Osteocyte (in vitro differentiated cells): ENCODE measurements around the gene COL21A1. TPM values are rescaled to one million over a fixed set of nuclear protein-coding genes. Genes with fewer than 3 reads are reported as not detected.

ENCODE experiments used
- DNase-seq: peaks from one replicate; pipeline ENCODE4 v3.0.0; 2021; ENCODE audit warnings: mixed read lengths; ENCODE audit not compliant: unreplicated experiment; ENCODE audit errors: extremely low spot score
- H3K27ac Mint-ChIP-seq: one replicate; pipeline ENCODE4 v1.8.0; 2021; ENCODE audit warnings: mild to moderate bottlenecking, mixed read lengths; ENCODE audit not compliant: unreplicated experiment
- H3K27me3 Mint-ChIP-seq: one replicate; pipeline ENCODE4 v1.8.0; 2021; ENCODE audit warnings: mixed read lengths; ENCODE audit not compliant: unreplicated experiment
- H3K36me3 Mint-ChIP-seq: one replicate; pipeline ENCODE4 v1.8.0; 2021; ENCODE audit warnings: mixed read lengths; ENCODE audit not compliant: unreplicated experiment
- H3K4me1 Mint-ChIP-seq: one replicate; pipeline ENCODE4 v1.8.0; 2021; ENCODE audit warnings: mixed read lengths; ENCODE audit not compliant: unreplicated experiment
- H3K4me3 Mint-ChIP-seq: one replicate; pipeline ENCODE4 v1.8.0; 2021; ENCODE audit warnings: mild to moderate bottlenecking, moderate library complexity, mixed read lengths; ENCODE audit not compliant: unreplicated experiment
- H3K9me3 Mint-ChIP-seq: one replicate; pipeline ENCODE4 v1.8.0; 2021; ENCODE audit warnings: mixed read lengths; ENCODE audit not compliant: unreplicated experiment
- total RNA-seq: library from RNA; stranded (reverse); gene quantifications from 2 replicates; pipeline ENCODE4 v1.2.1, GENCODE V29; 2021
- TF ChIP-seq, protein P1 (sequence below): fragments of 200-600 bp; sonication (generic); IDR thresholded peaks from 2 replicates; pipeline ENCODE4 v1.5.0; 2021; ENCODE audit warnings: antibody characterized with exemption, mild to moderate bottlenecking, moderate library complexity

COL21A1 gene
- total RNA-seq, 1 donor from 2014 or later: 60.0 TPM

DNA sequence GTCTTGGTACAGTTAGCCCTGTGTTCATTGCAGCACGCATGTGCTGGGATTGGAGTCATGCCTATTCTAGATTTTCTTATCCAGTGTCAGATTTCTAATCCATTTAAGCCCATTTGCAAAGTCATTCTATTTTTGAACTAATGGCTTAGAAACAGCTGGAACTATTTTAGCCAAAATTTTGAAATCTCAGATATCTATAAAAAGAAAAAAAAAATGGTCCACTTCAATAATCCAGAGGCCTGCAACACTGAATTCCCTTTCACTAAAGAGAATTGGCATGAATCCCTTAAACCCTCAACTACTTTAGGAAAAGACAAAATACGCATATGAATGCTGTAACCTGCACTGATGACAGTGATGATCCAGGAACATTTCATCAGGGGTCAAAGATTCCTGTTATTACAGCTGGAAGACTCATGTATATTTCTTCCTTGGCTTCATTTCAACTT, 1.5 kb downstream of the COL21A1 start:
- Mint-ChIP-seq H3K9me3 (no peaks in the 10 kb centered on the region), H3K27ac (peak overlapping the region; percentile 84), H3K4me3 (peak overlapping the region; percentile 80), H3K27me3 (no peaks in the 10 kb centered on the region), H3K36me3 (no peaks in the 10 kb centered on the region), H3K4me1 (peaks cover 66% of the 10 kb centered on the region)
- no peak for DNase-seq
- TF ChIP-seq, protein P1, sequence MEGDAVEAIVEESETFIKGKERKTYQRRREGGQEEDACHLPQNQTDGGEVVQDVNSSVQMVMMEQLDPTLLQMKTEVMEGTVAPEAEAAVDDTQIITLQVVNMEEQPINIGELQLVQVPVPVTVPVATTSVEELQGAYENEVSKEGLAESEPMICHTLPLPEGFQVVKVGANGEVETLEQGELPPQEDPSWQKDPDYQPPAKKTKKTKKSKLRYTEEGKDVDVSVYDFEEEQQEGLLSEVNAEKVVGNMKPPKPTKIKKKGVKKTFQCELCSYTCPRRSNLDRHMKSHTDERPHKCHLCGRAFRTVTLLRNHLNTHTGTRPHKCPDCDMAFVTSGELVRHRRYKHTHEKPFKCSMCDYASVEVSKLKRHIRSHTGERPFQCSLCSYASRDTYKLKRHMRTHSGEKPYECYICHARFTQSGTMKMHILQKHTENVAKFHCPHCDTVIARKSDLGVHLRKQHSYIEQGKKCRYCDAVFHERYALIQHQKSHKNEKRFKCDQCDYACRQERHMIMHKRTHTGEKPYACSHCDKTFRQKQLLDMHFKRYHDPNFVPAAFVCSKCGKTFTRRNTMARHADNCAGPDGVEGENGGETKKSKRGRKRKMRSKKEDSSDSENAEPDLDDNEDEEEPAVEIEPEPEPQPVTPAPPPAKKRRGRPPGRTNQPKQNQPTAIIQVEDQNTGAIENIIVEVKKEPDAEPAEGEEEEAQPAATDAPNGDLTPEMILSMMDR: no peak

DNA sequence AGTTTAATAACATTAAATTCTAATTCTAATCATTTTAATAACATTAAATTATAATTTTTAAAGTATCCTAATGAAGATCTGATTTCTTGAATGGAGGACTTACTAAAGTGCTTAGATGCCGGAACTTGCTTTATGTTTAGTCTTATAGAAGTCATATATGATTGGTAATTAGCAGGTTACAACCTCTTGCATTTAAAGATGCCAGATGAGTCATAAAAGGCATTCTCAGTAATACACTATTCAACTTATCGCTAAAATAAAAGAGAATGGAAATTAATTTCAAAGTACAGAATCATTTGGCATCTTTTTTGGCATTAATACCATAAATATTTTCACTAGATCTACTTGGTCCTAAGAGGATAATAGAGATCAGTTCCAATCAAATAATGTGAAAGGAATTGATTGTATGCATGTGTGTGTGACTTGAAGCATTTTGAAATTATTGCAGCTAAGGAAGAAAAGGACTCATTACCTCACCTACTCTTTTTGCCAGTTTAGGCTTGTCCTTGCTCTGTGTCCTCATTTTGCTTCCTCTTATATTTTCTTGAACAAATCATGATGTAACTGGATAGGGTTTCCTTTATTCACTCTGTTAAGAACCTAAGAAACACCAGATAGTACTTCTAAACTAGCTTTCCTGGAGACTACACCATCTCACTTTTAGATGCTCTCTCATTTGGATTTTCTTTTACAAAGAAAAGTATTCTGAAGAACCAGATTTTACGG, 2.7 kb downstream of the COL21A1 start:
- TF ChIP-seq, protein P1: no peak
- Mint-ChIP-seq H3K27me3 (no peaks in the 10 kb centered on the region), H3K4me3 (peak overlapping the region; percentile 29), H3K4me1 (peaks cover 61% of the 10 kb centered on the region), H3K9me3 (no peaks in the 10 kb centered on the region), H3K36me3 (no peaks in the 10 kb centered on the region), H3K27ac (peak overlapping the region; percentile 84)
- no peak for DNase-seq

DNA sequence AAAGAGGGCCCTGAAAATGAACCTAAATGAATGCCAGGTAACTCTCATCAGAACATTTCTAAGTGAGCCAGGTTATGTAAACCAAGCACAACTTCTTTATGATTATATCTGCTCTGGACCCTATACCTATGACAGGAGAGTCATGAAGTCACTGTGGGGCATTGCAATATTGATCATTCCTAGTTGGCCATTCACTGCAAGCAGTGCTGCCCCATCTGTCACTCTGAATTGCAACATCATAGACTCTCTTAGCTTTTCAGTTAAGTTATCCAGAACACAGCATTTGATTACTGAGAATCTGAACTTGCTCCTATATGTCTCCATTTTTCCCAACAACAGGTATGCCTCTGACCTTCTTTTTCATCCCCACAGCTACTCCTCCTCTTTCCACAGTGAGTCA, 3.3 kb downstream of the COL21A1 start:
- Mint-ChIP-seq H3K27me3 (no peaks in the 10 kb centered on the region), H3K4me3 (no peak overlapping the region), H3K4me1 (peaks cover 61% of the 10 kb centered on the region), H3K9me3 (no peaks in the 10 kb centered on the region), H3K36me3 (no peaks in the 10 kb centered on the region), H3K27ac (no peak overlapping the region)
- TF ChIP-seq, protein P1: no peak
- DNase-seq: no peak

DNA sequence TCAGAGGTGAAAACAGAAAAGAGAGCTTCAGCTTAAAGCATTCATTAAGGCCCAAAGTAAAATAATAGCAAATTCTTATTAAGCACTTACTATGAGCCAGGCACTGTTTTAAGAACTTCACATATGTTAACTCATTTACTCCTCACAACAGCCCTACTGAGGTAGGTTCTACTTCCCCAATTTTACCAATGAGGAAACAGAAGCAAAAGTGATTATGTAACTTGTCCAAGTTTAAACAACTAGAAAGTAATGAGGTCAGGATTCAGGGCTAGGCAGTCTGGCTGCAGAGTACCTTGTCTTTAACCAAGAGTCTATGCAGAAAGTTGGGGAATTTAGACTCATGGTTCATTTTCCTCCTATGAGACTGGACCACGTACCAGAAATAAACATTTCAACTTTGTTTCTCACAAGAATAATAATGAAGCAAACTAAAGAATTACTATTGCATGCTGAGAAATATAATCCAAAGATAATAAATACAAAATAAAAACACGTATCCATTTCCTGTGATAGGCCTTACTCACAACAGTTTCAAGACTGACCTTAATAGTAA, 3.8 kb downstream of the COL21A1 start:
- H3K27me3 Mint-ChIP-seq: no peaks in the 10 kb centered on the region
- H3K36me3 Mint-ChIP-seq: no peaks in the 10 kb centered on the region
- no peak overlapping the region for H3K27ac Mint-ChIP-seq
- no peaks in the 10 kb centered on the region for H3K9me3 Mint-ChIP-seq
- peaks cover 61% of the 10 kb centered on the region for H3K4me1 Mint-ChIP-seq
- TF ChIP-seq, protein P1: no peak
- H3K4me3 Mint-ChIP-seq: no peak overlapping the region
- DNase-seq: no peak

DNA sequence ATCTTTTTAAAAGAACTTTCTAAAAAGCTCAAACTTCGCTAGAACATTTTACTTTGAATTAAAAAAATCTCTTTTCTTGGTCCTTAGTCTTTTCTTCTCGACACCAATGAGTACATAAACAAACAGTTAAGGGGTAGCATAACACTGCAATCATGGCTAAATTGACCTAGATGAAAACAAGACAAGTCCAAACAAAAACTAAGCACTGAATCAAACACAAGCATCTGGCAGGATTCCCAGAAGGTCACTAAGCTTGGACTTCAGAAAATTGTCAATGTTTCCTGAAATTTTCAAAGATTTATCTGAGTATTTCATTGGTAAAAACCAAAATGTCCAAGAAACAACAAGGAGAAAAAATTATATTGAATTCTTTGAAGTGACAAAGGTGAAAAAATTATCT, 5.0 kb downstream of the COL21A1 start:
- no peak overlapping the region for H3K4me3 Mint-ChIP-seq
- H3K27me3 Mint-ChIP-seq: no peaks in the 10 kb centered on the region
- peak overlapping the region; percentile 58 for H3K27ac Mint-ChIP-seq
- DNase-seq: no peak
- TF ChIP-seq, protein P1: no peak
- no peaks in the 10 kb centered on the region for H3K9me3 Mint-ChIP-seq
- peaks cover 54% of the 10 kb centered on the region for H3K4me1 Mint-ChIP-seq
- H3K36me3 Mint-ChIP-seq: no peaks in the 10 kb centered on the region
